Activated T-helper 9 cell treated with anti-CD3 and anti-CD28 coated beads, Interleukin-2, amount 50 U/mL, for 16 hours (primary cell): ENCODE results near the gene KDM4B.

Experiments used
- DNase-seq: peaks from one replicate; pipeline ENCODE4 v3.0.0-alpha.2; 2020; ENCODE audit warnings: low read depth

Gene KDM4B

GRCh38 chr19:5035793-5036697 is 67.1 kb downstream of the KDM4B start:
- DNase-seq: no peak

GRCh38 chr19:5036698-5037563 is 68.0 kb downstream of the KDM4B start:
- no peak for DNase-seq

GRCh38 chr19:5037936-5038335 is 69.0 kb downstream of the KDM4B start:
- no peak for DNase-seq

GRCh38 chr19:5038631-5039271 is 69.8 kb downstream of the KDM4B start:
- DNase-seq: no peak

GRCh38 chr19:5039642-5040543 is 71.0 kb downstream of the KDM4B start:
- DNase-seq: no peak

- DNase-seq: no peak
Measured at GRCh38 chr19:5040544-5041167, 71.7 kb downstream of the KDM4B start.

- no peak for DNase-seq
Measured at GRCh38 chr19:5041168-5041912, 72.4 kb downstream of the KDM4B start.

- no peak for DNase-seq
Measured at GRCh38 chr19:5041913-5042187, 72.9 kb downstream of the KDM4B start.

- no peak for DNase-seq
Measured at GRCh38 chr19:5042556-5042955, 73.6 kb downstream of the KDM4B start.

- no peak for DNase-seq
Measured at GRCh38 chr19:5045029-5045428, 76.1 kb downstream of the KDM4B start.

- no peak for DNase-seq
Measured at GRCh38 chr19:5045956-5046338, 77.0 kb downstream of the KDM4B start.

- DNase-seq: no peak
Measured at GRCh38 chr19:5046339-5047039, 77.6 kb downstream of the KDM4B start.

GRCh38 chr19:5047251-5047935 is 78.5 kb downstream of the KDM4B start:
- no peak for DNase-seq

GRCh38 chr19:5048091-5048726 is 79.3 kb downstream of the KDM4B start:
- peak; percentile 21 for DNase-seq

- no peak for DNase-seq
Measured at GRCh38 chr19:5048727-5049553, 80.0 kb downstream of the KDM4B start.

- DNase-seq: no peak
Measured at GRCh38 chr19:5049561-5049960, 80.6 kb downstream of the KDM4B start.

GRCh38 chr19:5050067-5050656 is 81.2 kb downstream of the KDM4B start:
- no peak for DNase-seq
